Measurements from ENCODE around the gene STAC3. TPM values are rescaled to one million over a fixed set of nuclear protein-coding genes. Genes with fewer than 3 reads are reported as not detected.
"Not testable (repeated sequence)": the region's sequence is repeated elsewhere in the genome, so short reads cannot be mapped to it uniquely, and the experiment has no call there.

Gene STAC3
- total and polyA plus RNA-seq, 2 of the 13 experiments (the other 11 are each of a cell fraction or from before 2014, with no cell fraction given): 0.18 to 0.22 TPM

GRCh38 chr12:57296291-57296690, 45.3 kb upstream of the STAC3 start (continued):
- TF ChIP-seq ZNF639 (CRISPR knock-in tag; conservative IDR thresholded peaks at IDR 0.05): no peak
- no peak for TF ChIP-seq ZNF275 (CRISPR knock-in tag; IDR thresholded peaks at IDR 0.05; ENCODE audit: borderline replicate concordance)
- no peak for TF ChIP-seq ZBTB3 (CRISPR knock-in tag; IDR thresholded peaks at IDR 0.05; ENCODE audit: borderline replicate concordance, low read depth)
- TF ChIP-seq TEAD2 (CRISPR knock-in tag; IDR thresholded peaks at IDR 0.05): no peak
- TF ChIP-seq ZFP82 (CRISPR knock-in tag; IDR thresholded peaks at IDR 0.05; ENCODE audit: borderline replicate concordance): no peak

GRCh38 chr12:57282073-57282472, 31.1 kb upstream of the STAC3 start:
- Histone ChIP-seq H3K36me3 (replicated peaks in 1 of 2; ENCODE audit: control insufficient read depth in 1 of 2, insufficient read depth in 2 of 2, low read length in 2 of 2) (peaks cover 6 to 42% of the 10 kb centered on the region in 2 experiments; a peak in 4 of 5 replicates), H3K4me1 (ENCODE audit: insufficient read depth, low read length) (peaks cover 22% of the 10 kb centered on the region)
- H3K9me3 ChIP-seq (ENCODE audit: low read length); H4K20me1 ChIP-seq (ENCODE audit: insufficient read depth, low read length); H3K27ac ChIP-seq (ENCODE audit: extremely low read length, insufficient read depth, low read length); ATAC-seq; H3K4me3 ChIP-seq (replicated peaks in 1 of 3; ENCODE audit: insufficient read depth in 1 of 3, low read depth in 2 of 3, low read length in 3 of 3); BruUV-seq (replicated peaks); CTCF ChIA-PET (ENCODE audit: low intra/inter-chr PET ratio, low total read pairs); POLR2A ChIA-PET; H3K4me2 ChIP-seq (ENCODE audit: low read depth, low read length); H3K79me2 ChIP-seq (ENCODE audit: insufficient read depth, low read length); H3K27me3 ChIP-seq (ENCODE audit: control insufficient read depth in 1 of 2, insufficient read depth in 2 of 2, low read length in 2 of 2); H2AFZ ChIP-seq (ENCODE audit: low read length); H3K9ac ChIP-seq (ENCODE audit: insufficient read depth, low read depth, low read length); DNase-seq (ENCODE audit: low spot score); FAIRE-seq; intact Hi-C loops (cut with micrococcal nuclease; ENCODE audit: unreplicated experiment); in situ Hi-C loops (cut with HindIII; ENCODE audit: extremely low pct_ligation_motif_present, low pct_unique_long_range_greater_than_20kb): not testable (repeated sequence)
- 95% methylated on average over 12 of the region's 12 CpGs for WGBS (ENCODE audit: low lambda C conversion rate)
